Measurements from ENCODE around the gene NLRP6.
"Not testable (repeated sequence)": the region's sequence is repeated elsewhere in the genome, so short reads cannot be mapped to it uniquely, and the experiment has no call there.

- not testable (repeated sequence) for TF ChIP-seq GATA2, GATA3 (IDR thresholded peaks at IDR 0.05; ENCODE audit: low read depth, low read length)
Observed at GRCh38 chr11:307766-308708, 29.8 kb downstream of the NLRP6 start, which contains the start of gene IFITM2.
